NCI-H446 treated with DMSO at 0.1 percent for 48 hours (cell line): ENCODE data around the gene ETS2.
A peak's percentile ranks its signal among the peaks of the same experiment; 100 is the strongest.

Experiments
- DNase-seq: peaks from one replicate; lab custom pipeline; 2025; lab: John Stamatoyannopoulos, UW

Gene ETS2

DNA sequence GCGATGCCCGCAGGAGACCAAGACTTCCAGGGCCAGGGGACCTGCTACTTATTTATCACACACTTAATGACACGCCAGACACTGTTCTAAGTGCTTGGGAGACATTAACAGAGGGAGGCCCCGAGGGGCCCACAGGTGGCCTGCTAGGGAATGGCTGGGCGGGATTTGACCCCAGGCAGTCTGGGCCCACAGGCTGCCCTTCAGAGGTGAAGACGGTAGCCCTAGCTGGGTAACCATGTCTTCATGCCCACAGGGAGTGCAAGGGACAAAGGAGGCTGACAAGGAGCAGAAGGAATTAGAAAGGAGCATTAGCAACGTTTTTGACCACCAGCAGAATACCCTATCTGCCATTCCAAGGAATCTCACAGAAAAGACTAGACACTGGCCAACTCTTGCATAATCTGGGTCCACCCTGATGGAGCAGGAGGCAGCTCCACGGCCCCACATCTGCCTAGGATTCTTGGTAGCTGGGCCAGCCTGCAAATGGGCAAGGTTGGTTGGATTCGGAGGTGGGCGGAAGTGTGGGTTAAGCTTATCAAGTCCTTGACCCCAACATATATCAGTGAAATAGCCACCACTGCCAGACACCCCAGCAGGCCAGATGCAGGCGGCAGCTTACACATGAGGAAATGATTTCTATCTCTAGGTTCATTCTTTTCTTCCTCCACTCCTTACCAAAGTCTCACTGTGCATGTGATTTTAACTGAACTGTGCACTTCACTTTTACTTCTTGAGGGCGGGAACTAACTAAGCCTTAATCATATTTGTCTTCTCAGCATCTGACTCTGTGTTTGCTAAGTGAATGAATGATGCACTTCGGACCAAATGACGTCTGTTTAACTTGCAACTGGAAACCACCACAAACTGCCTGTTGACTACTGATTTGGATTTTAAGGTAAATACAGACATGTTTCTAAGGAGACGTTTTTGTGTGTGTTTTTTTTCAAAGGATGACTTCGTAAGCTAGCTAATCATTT lies 3.4 kb upstream of the ETS2 start:
- DNase-seq: no peak

DNA sequence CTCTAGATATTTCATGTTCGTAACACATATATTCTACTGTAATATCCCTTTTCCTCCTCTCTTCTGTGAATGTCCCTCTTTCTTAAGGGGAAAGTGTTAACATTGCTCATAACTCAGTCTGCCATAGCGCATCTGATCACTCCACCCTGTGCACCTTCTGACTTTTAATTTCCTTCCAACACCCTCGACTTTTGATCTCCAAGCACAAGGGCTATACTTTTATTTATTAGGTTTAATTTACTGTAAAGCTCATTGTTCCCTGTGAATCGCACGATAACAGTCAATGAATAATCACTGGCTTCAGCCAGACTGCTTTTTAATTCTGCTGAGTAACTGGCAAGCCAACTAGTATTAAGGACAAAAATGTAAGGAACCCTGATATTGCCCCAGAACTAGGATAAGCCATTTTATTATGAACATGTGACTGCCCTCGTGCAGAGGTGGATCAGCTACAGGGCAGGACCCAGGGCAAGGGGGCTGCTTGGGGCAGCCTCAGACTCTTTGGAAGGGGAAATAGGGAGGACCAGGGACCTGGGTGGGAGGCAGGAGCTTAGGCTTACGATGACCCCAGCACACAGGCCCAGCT lies 2.6 kb upstream of the ETS2 start:
- DNase-seq: no peak

GRCh38 chr21:38804030-38804788 lies 1.5 kb upstream of the ETS2 start:
- no peak for DNase-seq

- peak; percentile 11 for DNase-seq
Measured at GRCh38 chr21:38804789-38805327, 871 bp upstream of the ETS2 start.

DNA sequence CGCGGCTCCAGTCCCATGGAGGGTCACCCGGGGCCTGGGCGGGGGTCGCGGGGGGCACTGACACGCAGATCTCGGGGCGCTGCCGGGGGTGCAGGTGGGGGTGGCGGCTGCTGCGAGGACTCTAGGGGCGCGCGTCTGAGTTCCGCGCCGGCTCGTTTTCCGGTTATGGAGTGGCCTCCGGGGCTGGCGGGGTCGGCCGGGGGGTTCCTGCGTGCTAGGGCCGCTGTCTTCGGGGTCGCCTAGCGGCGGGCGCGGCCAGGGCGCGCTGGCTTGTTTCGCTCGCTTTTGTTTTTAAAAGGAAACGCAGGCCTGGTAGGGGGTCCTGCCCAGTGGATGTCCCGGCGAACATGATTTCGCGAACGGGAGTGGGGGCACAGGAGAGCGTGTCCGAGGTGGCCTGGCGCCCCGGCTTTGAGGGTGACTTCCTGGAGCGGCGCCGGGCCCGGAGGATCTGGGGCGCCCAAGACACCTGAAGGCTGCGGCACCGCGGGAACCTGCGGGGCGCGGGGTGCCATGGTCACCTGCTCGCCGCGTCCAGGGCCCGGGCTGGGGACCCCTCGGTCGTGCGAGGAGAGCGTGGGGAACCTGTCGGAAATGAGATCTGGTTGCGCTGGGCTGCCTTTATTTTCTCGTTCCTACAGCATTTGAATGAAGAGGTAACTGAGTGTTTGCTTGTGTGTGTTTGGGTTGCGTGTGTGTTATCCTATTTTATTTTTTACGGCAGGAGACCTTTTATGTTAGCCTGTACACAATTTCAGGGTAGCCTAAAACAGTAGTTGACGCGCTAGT lies 618 bp downstream of the ETS2 start:
- no peak for DNase-seq

DNA sequence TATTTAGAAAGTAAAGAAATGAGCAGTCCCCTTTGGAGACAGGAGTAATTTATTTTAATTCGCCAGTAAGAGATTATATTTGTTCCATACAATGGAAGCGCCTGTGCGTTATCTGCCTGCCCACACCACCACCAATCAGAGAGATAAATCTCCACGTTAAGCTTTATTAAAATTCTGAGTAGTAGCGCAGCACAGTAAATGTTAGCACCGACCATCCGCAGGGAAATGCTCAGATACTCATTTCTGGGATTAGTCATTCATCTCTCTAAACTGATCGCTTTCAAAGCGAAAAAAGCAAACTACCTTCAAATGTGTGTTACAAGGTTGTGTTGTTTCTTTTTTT lies 1.2 kb downstream of the ETS2 start:
- no peak for DNase-seq

DNA sequence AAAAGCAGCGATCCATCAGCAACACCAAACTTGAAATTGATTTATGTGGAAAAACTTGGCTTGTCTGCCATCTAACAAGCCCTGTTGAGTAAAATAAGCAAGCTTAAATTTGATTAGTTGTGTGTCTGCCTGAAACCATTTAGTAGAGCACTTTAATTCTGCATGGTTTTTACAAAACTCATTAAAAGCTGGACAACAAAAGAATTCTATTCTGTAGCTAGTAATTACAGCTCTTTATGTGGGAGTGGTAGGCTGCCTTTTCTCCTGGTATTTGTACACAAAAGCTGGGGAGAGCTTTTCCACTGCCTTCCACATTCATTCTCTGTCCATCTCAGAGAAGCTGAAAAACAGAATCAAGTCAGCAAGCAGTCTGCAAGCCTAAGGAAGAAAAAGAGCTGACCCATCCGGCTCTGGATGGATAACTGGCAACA lies 1.7 kb downstream of the ETS2 start:
- DNase-seq: no peak

DNA sequence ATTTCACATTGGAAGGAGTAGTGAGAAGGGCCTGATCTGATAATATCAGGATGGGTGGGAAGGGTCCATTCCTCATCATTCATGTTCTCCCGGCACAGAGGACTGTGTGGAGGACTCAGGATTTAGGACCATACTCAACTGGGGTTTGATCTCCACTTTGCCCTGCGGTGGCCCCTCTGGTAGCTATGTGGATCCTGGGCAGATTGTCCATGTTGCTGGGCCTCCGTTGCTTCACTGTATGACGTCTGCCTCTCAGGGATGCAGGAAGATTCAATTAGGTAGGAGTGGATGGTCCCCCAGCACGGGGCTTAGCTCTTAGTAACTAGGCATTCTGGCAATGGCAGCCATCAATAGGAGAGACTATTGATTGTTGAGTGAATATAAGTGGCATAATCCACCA lies 2.3 kb downstream of the ETS2 start:
- DNase-seq: no peak

GRCh38 chr21:38809198-38809878 lies 3.6 kb downstream of the ETS2 start:
- no peak for DNase-seq

- no peak for DNase-seq
Measured at GRCh38 chr21:38810034-38810825, 4.5 kb downstream of the ETS2 start.

DNA sequence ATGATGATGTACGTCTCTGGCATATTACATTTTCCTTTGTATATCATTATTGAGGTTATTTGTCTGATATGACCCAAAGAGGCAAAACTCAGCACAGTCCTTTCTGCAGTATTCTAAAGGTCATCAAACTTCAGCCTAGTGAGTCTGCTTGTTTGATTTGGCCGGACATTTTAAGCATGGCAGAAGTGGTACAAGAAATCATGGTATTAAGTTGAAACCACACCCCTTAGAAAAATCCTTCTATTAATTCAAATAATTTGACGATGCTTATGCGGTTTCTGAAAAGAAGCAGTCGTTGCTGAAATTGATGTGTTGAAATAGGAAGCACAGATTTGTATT lies 5.1 kb downstream of the ETS2 start:
- no peak for DNase-seq

GRCh38 chr21:38811257-38811656 lies 5.5 kb downstream of the ETS2 start:
- DNase-seq: no peak

DNA sequence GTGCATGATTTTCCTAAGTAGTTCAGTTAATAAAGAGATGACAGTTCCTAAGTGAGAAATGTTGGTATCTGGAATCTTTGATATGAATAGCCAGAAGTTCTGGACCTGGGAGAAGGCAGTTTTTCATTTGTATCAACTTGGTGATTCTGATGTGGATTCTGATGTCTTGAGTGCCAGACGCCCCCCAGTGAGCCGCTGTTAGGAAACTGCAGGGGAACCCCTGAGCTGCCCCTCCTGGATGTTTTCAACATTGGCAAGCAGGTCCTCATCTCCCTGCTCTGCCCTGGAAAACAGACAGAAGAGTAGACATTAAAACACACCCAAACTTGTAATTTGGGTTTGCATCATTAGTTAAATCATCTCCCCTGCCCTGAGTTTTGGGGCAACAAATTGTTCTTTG lies 7.4 kb downstream of the ETS2 start:
- no peak for DNase-seq

- no peak for DNase-seq
Measured at GRCh38 chr21:38813547-38813946, 7.8 kb downstream of the ETS2 start.

GRCh38 chr21:38814126-38815059 lies 8.7 kb downstream of the ETS2 start:
- DNase-seq: no peak

DNA sequence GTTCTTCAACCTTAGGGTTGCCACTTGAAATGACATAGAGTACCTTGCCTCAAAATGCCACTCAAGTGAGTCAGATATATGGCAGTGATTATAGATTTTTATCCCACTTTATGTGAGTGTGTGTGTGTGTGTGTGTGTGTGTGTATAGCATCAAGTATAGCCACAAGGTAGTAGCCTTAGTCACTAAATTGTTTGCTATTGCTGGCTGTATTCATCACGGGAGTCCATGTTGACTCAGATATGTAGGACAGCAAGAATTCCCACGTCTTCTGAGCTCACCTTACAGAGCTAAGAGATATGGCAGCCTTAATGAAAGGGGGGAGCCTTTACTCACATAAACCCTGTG lies 9.3 kb downstream of the ETS2 start:
- DNase-seq: no peak

GRCh38 chr21:38816400-38816977 lies 10.8 kb downstream of the ETS2 start:
- DNase-seq: peak; percentile 18

DNA sequence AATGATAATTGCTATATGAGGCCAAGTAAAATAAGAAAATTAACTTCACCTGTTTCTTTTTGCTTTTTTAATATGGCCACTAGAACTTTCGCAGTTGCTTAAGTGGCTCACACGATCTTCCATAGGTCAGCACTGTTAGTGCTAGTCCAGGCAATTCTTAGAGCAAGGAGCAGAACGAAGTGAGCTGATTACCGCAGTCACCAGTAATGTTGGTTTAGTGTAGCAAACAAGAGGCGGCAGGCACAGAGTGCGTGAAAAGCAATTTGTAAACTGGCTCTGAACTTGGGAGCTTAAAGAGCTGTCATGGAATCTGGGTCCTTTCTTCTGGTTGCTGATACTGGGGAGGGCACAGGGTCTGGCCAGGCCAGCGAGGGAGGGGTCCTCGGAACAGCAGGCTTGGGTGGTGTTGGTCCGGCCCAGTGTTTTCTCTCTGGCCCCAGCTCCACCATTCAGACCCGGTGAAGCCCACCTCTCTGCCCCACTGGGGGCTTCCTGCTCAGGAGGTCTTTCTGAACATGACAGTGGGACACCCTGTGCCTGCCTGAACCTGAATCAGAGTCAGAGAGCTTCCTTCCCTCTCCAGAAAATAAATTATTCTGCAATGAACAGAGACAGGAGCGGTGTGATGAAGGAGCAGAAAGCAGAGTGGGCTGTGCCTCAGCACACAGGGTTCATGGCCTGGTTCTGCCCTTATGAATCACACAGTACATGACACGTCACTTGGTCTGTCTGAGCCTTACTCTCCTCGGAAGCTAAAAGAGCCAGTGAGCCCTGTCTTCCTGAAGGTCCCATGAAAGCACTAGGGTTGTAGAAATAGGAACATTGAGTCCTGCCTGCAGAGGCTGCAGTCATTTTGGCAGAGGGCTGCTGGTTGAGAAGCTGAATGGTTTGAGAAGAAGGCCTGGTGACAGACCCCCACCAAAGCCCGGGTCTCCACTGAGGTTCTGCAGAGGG lies 11.9 kb downstream of the ETS2 start:
- DNase-seq: no peak
